ENCODE data around the gene DCLK2.

DCLK2 gene

GRCh38 chr4:150070464-150071170, 7.6 kb upstream of the DCLK2 start:
- no peak for DNase-seq

- no peak for DNase-seq
Measured at GRCh38 chr4:150072471-150072870, 5.8 kb upstream of the DCLK2 start.

DNA sequence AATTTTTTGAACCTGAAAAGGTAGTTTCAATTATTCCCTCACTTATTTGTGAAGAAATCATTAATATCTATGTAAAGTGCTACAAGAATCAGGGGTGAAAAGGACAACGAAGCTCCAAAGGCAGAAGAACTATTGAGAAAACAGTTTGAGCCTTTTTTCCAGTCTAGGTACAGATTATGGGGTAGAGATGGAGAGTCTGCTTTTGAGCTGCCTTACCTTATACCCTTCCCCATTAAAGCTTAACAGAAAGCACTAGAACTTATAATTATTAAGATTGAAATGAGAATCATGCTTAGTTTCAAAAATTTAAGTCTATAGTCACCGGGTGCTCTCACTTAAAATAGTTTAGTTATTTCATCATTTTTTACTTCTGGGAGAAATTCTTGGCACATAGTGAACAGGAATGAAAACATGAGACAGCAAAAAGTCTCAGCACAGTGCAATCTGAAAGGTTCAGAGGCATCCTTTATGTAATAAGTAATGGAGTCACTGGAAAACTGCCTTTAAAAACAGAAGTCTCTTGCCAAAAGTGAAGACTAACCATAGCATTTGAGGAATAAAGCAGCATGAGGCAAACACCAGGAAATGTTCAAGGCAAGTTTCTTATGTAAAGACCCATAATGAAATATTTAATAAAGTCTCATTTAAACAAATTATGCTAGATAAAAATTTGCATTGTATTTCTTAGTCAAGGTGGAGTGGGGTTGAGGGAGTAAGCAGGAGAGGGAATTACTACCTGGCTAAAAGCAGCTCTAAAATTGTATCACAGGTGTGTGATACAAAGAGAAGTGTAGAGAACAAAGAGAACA, 5.1 kb upstream of the DCLK2 start:
- no peak for DNase-seq

GRCh38 chr4:150074064-150074463, 4.2 kb upstream of the DCLK2 start:
- DNase-seq = no peak

DNA sequence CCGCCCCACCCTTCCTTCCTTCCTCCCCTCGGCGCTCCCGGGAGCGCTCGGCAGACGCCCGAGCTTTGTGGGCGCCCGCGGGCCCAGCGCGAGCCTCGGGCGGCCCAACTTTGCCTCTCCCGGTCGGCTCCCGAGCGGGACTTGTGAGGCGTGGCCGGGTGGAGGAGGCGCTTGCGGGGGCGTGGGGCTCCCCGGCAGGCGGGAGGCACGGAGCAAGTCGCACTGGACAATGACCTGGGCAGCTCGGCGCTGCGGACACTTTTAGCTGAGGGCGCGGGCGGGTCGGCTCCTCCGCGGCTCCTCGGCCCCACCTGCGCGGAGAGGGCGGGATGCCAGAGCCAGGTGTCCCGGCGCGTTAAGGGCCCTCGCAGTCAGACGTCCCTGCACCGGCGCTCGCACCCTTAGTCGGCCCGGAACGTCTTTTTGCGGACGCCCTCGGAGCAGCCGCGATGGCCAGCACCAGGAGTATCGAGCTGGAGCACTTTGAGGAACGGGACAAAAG, 385 bp downstream of the DCLK2 start:
- DNase-seq = no peak

DNA sequence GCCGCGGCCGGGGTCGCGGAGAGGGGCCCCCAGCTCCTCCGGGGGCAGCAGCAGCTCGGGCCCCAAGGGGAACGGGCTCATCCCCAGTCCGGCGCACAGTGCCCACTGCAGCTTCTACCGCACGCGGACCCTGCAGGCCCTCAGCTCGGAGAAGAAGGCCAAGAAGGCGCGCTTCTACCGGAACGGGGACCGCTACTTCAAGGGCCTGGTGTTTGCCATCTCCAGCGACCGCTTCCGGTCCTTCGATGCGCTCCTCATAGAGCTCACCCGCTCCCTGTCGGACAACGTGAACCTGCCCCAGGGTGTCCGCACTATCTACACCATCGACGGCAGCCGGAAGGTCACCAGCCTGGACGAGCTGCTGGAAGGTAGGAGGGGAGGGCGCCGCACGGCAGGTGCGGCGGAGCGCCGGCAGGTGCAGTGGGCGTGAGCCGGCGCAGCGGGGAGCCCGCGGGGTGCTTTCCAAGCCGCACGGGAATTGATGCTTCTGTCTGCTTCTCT, 886 bp downstream of the DCLK2 start:
- DNase-seq = peak; percentile 19

DNA sequence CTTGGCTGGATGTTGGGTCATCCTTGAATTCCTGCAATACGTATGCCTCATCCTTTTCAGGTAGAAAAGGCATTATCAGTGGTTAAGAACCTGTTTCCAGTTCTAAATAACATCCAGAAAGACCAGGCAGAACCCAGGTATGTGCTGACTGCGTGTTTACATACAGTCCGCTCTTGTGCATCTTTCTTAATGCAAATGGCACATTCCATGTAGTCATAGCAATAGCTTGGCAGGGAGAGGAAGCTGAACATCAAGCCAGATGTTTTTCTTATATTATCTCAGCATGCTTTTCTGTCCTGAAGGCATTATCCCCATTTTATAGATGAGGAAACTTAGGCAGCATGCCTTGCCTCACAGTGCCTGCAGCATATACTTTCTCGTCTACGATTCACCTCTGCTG, 2.1 kb downstream of the DCLK2 start:
- DNase-seq = no peak

DNA sequence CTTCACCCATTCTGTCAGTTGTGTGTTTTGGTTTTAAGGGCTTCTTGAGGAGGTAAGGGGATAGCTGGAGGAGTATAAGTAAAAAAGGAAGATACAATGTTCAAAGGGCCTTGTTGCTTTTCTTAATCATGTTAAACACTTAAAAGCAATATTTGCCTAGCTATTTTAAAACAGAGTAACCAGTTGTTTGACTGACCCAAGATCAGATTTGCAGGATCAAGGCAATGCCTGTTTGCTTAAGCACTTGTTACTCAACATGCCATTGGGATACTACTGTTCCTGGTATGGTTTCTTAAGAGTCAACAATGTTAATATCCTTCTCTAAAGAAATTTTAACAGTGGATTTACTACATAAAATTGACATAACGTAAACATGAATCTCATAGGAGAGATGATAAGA, 2.6 kb downstream of the DCLK2 start:
- DNase-seq = no peak

DNA sequence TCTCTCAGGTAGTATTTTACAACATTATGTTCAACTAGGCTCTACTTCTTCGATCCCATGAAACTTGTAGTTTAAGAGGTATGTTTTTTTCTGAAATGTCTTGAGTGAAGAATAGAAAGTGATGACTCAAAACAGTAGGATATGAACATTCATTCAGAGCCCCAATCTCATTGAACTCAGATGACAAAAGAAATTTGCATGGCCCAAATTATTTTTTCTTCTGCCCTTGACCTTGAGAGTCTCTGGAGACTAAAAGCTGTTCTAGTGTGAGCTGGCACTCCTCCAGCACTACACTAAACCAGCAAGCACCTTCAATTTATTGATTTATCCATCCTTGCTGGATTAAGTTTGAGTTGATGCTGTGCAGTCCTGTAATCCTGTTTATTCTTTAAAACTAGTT, 4.0 kb downstream of the DCLK2 start:
- DNase-seq = no peak

DNA sequence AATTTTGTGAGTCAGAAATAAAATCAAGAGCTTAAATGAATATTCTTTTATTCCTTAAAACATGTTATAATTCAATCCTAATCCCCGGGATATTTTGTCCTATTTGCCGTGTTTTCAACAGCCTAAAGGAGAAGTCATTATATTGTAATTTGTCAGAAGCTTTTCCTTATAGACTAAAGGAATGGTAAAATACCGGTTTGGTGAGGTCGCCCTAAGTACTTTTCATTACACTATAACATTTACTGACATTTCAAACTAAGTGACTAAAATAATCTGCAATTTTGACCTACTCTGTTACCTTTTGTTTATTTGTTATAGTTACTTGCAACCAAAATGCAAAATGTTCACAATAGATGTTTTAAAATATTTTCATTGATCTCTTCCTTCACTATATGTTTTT, 8.8 kb downstream of the DCLK2 start:
- DNase-seq = no peak

GRCh38 chr4:150089732-150090131, 11.5 kb downstream of the DCLK2 start:
- DNase-seq = no peak

DNA sequence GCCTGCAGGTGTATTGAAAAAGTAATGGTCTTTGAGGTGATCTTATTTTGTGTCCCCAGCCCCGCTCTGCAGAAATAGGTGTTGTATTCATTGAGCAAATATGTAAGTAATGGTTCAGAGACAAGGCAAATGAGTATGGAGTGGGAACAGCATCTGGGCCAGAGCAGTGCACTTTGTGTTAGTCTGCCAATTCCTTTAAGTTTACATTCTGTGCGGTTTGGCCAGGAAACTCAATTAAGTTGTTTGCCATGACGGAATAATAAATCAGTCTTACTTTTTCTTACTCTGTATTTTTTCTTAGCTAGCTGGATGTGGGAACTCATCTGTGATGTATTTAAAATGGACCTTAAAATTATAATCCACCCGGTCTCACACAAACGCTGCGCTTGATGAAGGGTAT, 12.6 kb downstream of the DCLK2 start:
- no peak for DNase-seq

DNA sequence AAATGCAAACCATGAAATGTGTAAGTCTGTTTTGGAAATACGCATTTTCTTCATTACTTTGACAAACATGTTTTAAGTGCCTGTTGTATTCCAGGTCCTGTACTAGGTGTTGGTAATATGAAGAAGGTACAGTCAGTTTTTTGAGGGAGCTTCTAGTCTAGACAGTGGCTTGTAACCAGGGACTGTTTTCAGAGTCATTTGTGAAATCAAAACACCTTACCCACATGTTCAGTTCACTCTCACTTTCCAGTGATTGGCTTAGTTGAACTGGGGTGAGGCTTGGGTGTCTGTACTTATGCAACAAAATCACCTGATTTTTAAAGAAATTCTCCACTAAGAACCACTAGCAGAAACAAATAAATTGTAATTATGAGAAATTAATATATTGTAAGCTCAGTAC, 16.4 kb downstream of the DCLK2 start:
- no peak for DNase-seq

GRCh38 chr4:150096625-150097024, 18.4 kb downstream of the DCLK2 start:
- DNase-seq = no peak

DNA sequence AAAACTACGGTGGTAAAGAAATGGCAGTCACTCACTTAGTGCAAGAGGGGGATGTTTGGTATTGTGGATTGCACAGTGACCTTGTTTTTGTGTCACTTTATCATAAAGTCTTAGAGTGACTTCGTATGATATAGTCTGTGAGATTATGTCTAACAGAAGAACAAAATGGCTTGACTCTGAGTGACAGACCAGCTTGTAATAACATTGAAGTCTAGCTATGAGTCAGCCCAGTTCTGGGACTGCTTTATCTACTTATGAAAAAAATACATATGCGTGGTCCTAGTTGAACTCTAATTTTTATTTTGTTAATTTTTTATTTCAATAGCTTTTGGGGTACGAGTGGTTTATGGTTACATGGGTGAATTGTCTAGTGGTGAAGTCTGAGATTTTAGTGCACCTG, 20.0 kb downstream of the DCLK2 start:
- no peak for DNase-seq

- no peak for DNase-seq
Measured at GRCh38 chr4:150104404-150105027, 26.3 kb downstream of the DCLK2 start.

- DNase-seq = no peak
Measured at GRCh38 chr4:150106886-150107285, 28.6 kb downstream of the DCLK2 start.

GRCh38 chr4:150108691-150109090, 30.4 kb downstream of the DCLK2 start:
- no peak for DNase-seq

- no peak for DNase-seq
Measured at GRCh38 chr4:150114641-150115040, 36.4 kb downstream of the DCLK2 start.

GRCh38 chr4:150115851-150116250, 37.6 kb downstream of the DCLK2 start:
- no peak for DNase-seq

DNA sequence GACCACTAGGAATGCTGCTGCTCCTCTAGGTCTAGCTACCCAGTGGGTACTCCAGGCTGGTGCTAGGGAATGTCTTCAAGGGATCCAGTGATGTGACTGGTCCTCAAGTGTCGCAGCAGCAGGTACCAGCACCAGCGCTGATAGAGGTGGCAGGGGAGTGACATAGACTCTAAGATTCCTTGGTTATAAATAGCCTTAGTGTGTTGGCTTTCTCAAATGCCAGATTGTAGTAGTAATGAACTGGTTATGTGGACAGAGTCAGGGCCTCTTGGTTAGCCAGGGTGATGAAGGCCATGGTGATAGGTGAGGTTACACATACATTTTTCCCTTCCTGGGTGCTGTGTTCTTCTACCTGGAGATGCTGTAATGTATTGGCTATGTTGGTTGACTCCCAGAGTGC, 38.3 kb downstream of the DCLK2 start:
- no peak for DNase-seq

DNA sequence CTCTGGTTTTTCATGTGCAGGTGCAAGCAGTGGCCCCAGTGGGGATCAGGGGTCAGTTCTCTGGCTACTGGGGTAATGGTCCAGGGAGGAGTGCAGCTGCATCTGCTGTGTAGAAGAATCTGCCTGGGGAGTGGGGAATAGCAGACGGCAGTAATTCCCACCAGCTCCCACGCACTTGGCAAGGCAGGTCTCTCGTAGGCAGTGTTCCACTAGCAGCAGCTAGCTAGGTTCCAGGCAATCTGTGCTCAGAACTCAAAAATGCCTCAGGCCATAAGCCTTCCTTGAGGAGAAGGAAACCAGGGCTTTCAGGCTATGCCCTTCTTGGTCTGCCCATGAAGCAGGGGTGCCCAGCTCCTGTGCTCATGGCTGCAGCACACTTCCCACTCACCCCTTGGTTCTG, 38.8 kb downstream of the DCLK2 start:
- DNase-seq = no peak

DNA sequence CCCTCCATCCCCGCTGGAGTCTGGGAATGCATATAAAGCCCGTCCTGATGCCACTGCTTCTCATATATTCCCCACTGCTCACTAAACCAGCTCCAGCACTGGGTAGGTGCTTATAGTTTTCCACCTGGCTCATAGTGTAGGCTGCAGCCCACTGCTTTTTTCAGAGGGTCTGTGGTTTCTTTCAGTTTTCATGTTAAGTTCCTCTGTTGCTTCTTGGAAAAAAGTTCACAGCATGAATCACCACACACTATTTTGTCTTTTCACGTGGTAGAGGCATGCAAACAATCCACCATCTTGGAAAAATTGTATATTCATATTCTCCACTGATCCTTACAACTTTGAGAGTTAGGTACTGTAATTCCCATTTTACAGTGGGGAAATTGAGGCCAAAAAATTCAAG, 39.4 kb downstream of the DCLK2 start:
- no peak for DNase-seq

DNA sequence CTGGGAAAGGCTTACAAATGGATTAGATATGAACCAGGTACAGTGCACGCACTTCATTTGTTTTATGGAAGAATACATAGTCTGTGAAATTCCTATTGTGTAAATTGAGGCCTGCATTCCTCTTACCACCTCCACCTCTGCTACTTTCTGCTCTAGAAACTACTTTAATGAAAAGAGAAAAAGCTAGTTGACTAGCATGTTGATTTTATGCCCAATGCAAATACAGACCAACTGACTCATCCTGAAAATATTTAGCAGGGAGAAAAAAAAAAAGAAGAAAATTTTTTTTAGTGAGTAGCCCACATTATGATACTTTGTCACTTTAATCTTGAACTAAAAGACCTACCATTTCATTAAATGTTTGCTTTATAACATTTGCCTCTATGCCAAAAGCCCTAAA, 41.2 kb downstream of the DCLK2 start:
- DNase-seq = no peak
